Measurements from ENCODE around the gene ERICH6.
A peak's percentile ranks its signal among the peaks of the same experiment; 100 is the strongest.

Gene ERICH6

GRCh38 chr3:150703756-150704344, at the start of gene ERICH6:
TSS of gene ERICH6 (minus strand) at chr3:150703920. CDS start at chr3:150703898, 22 bp downstream.
- DNase-seq = peak; percentile 85

DNA sequence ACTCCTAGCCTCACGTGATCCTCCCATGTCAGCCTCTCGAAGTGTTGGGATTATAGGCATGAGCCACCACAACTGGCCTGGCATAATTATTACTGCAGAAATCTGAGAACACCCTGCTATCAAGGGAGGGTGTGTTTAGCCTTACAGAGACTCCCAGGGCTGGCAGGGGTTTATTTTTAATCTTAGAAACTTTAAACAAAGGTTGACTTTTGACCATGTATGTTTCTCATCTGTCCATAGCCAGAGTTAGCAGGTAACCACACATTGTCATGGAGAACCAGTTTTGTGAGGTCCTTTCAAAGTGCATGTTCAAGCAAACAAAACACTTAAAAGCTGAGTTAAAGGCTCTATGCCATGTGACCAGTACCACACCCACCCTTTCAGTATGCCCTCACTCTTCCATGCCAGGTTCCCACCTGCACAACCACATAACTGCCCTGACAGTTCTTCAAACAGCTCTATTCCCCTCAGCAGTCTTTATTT, 48.1 kb upstream of the ERICH6 start:
- no peak for DNase-seq

- no peak for DNase-seq
Measured at GRCh38 chr3:150749255-150749654, 45.5 kb upstream of the ERICH6 start.

GRCh38 chr3:150748684-150749047, 44.9 kb upstream of the ERICH6 start:
- no peak for DNase-seq

- DNase-seq = no peak
Measured at GRCh38 chr3:150747886-150748683, 44.4 kb upstream of the ERICH6 start.

DNA sequence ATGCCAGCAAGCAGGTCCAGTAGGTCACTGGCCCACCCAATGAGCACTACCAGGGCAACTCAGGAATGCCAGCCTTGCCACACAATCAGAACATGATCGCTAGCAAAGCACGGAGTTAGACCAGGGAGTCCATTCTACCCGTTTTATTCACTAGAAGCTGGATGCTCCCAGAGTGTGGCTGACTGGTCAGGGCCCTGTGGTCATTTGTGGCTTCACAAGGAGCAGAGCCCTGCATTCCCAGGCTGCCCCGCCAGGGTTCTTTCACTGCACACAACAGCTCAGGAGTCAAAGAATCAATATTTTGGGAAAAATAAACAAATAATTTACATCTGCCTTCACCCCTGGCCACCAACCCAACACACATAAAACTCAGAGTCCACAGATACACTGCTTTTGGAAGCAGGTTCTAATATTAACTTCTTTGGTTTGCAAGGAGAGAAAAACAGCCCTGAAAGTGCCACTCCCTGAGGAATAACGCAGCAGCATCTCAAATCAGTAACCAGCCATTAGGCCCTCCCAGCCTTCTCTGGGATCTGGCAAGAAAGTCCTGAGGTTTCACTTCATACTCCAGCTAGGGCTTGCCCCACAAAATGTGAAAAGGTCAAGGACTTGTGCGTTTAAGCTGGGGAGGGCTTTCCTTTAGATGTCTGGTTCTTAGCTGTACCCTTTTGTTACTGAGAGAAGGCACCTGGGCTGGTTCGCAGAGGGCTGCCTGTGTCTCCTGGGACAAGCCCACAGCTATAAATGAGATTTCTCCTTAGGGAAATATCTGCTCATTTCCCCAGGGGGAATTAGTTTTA, 43.3 kb upstream of the ERICH6 start:
- no peak for DNase-seq

DNA sequence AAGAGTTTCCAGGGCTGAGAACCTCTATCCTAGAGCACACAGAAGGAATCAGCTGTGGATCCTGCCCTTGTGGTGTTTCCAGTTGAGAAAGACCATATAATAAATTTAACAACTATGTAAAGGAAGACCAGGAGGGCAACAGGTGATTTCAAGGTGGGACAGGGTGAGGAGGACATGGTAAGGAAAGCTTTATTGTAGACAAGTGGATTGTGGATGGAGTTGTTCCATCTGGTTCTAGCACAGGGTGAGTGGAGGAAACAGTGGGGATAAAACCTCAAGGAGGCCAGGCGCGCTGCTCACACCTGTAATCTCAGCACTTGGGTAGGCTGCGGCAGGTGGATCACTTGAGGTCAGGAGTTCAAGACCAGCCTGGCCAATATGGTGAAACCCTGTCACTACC, 42.1 kb upstream of the ERICH6 start:
- DNase-seq = no peak

GRCh38 chr3:150744919-150745211, 41.1 kb upstream of the ERICH6 start:
- DNase-seq = no peak

DNA sequence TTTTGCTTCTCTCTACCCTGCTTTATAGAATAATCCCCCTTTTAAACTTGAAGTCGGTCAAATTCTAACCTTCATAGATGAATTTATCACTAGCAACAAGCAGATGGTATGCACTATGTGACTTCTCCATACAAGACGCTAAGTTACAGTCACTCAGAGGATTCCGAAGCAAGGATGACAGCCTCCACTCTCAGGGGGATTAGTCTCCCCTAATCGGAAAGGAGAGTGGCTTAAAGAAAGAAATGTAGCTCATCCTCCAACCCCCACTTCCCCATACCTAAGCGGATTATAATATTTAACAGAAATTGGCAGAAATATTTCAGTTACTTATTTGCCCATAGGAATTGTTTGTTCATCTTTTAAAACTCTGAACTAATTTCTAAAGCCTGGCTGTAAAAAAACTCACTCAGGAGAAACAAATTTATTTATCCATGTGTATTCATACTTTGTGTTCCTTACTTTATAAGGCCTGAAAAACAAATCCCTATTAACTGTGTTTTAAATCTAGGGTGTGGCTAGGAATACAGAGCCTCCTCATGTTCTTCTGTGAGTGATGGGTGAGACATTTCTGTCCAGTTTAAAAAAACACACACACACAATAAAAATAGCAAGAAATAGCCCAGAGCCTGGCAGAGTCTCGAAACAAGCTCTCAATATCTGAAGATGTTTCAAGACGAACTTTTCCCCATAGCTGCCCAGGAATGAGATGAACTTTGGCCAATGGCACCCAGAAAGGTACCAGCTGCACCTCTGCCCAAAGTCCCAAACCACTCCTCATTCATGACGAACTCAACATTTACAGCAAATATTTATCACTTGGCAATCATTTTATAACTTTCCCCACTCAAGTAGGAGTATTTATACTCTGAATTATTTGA, 40.6 kb upstream of the ERICH6 start:
- no peak for DNase-seq

DNA sequence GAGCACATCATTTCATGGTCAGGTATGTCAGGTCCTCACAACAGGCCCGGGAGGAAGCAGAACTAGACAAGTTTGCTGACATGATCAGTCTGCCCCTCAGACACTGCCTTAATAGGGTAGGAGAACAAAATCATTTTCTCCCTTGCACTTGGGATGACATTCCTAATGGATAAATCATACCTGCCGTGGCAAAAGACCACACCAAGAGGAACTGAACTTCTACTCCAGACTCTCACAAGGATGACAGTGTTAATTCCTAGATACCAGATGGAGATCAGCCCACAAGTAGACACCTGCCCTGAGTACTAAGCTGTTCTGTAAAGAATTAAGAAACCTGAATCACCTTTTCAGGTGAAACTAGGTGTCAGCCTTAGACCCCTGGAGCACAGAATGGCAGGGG, 39.8 kb upstream of the ERICH6 start:
- DNase-seq = no peak

DNA sequence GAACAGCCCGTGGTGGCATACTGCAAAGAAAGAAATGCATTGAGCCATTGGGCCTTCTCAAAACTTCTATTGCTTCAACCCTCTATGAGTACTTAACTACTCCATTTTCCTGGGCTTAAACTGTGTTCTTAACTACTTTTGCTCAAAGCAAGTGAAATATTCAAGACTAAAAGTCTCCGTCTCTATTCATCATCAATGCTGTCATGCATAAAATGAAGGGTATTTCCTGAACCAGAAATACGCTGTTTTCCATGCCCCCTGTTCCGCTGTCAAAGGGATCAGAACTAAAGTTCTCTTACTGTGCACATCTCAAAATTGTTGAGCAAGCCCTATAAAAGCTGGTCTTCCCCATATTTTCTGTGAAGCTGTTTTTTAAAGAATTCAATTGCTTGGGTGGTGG, 39.0 kb upstream of the ERICH6 start:
- no peak for DNase-seq

DNA sequence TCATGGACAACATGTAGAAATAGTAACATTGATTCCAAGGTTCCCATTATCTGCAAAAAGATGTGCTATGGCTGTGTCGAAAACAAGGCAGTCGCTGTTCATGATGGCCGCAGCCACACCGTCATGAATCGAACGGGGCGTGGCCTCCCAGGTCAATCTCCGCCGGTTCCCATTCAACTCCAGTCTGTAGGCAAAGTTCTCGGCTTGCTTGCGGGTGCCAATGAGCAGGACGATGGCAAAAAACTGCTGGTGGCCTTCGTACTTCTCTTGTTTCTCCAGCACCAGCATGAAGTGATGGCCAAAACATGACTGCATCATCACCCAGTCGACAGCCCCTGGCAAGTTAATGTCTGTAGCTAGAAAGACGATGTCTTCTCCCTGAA, 38.4 kb upstream of the ERICH6 start:
- no peak for DNase-seq

GRCh38 chr3:150741497-150742140, 37.9 kb upstream of the ERICH6 start:
- no peak for DNase-seq

DNA sequence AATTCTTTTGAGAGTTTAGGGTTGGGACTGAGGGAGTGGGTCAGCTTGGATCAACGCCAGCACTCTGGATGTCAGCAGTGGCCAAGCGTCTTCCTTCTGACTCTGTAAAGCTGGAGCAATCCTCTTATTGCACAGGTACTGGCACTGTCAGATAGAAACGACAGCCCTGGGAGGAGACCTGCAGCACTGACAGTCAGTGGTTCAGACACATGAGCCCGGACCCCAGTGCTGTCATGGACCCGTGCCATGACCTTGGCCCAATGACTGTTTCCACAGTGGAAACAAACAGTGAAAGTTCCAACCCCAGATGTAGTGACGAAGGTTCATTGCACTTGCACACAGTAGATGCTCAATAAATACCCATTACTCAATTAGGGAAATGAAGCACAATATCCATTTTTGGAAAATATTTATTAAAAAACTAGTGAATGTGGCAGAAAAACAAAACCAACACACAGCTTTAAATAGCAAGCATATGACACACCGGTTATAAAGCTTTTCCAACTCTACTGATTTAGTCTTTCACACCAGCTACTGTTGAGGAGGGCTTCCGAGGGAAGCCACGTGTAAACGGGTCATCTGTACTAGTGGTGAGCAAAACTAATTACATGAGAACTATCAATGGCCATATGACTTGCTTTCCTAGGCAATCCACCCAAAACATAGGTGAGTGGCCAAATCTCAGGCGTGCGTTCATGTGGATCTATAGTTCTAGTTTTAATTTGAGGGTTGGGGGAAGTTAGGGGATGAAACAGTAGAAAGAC, 37.2 kb upstream of the ERICH6 start:
- DNase-seq = no peak

- DNase-seq = no peak
Measured at GRCh38 chr3:150739877-150740645, 36.3 kb upstream of the ERICH6 start.

GRCh38 chr3:150739200-150739863, 35.6 kb upstream of the ERICH6 start:
- no peak for DNase-seq

- no peak for DNase-seq
Measured at GRCh38 chr3:150738688-150739087, 35.0 kb upstream of the ERICH6 start.

GRCh38 chr3:150737874-150738679, 34.4 kb upstream of the ERICH6 start:
- DNase-seq = no peak

Measured in CD4-positive, alpha-beta T cell treated with Interleukin-12 subunit alpha and Interleukin-12 subunit beta, for 1 hour (primary cell).